Epithelial cell of esophagus (primary cell): ENCODE measurements around the gene CCR2.

ENCODE experiments used
- DNase-seq: peaks from one replicate; pipeline ENCODE4 v3.0.0; 2010; ENCODE audit warnings: low read depth
- H3K4me3 ChIP-seq: 2 replicates; pipeline ENCODE4 v1.5.1; 2011; ENCODE audit warnings: mild to moderate bottlenecking, low read length, control low read depth
- TF ChIP-seq, protein P1 (sequence below): IDR thresholded peaks from 2 replicates; pipeline ENCODE4 v1.5.1; 2011; ENCODE audit warnings: low read depth, mild to moderate bottlenecking, low read length, control low read depth, inconsistent platforms; ENCODE audit not compliant: insufficient read depth; ENCODE audit errors: missing control alignments

CCR2 gene

GRCh38 chr3:46375814-46376213 lies 21.9 kb downstream of the CCR2 start:
- no peak for DNase-seq
- H3K4me3 ChIP-seq, result no peak overlapping the region
- TF ChIP-seq, protein P1, sequence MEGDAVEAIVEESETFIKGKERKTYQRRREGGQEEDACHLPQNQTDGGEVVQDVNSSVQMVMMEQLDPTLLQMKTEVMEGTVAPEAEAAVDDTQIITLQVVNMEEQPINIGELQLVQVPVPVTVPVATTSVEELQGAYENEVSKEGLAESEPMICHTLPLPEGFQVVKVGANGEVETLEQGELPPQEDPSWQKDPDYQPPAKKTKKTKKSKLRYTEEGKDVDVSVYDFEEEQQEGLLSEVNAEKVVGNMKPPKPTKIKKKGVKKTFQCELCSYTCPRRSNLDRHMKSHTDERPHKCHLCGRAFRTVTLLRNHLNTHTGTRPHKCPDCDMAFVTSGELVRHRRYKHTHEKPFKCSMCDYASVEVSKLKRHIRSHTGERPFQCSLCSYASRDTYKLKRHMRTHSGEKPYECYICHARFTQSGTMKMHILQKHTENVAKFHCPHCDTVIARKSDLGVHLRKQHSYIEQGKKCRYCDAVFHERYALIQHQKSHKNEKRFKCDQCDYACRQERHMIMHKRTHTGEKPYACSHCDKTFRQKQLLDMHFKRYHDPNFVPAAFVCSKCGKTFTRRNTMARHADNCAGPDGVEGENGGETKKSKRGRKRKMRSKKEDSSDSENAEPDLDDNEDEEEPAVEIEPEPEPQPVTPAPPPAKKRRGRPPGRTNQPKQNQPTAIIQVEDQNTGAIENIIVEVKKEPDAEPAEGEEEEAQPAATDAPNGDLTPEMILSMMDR, result no peak

DNA sequence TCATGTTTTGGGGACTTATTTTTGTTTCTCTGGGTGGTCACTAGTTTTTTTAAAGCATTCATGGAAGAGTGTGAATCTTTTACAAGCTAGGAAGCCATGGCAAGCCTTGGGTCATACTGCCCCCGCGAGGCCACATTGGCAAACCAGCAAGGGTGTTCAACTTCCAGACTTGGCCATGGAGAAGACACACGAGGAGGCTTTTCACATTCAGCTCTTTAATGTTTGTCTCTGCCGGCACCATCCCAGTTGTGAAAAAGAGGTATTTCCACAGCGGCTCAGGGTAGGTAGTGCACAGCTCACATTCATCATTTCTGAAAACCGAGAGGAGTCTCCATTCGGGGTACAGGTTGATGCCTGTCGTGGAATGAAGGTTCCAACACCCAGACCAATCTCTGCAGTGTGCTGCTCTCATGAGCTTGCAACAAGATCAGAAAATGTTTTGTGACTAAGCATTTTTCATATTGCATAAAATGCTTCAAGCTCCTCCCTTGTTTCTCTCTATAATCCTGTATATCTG lies 24.6 kb downstream of the CCR2 start:
- TF ChIP-seq, protein P1, result peak; percentile 80
- DNase-seq, result peak; percentile 70
- H3K4me3 ChIP-seq, result no peak overlapping the region

- TF ChIP-seq, protein P1, result no peak
- peak; percentile 57 for DNase-seq
- H3K4me3 ChIP-seq, result no peak overlapping the region
Measured at GRCh38 chr3:46380471-46381221, 26.7 kb downstream of the CCR2 start.

GRCh38 chr3:46381625-46382024 lies 27.7 kb downstream of the CCR2 start:
- no peak overlapping the region for H3K4me3 ChIP-seq
- no peak for DNase-seq
- TF ChIP-seq, protein P1, result no peak

GRCh38 chr3:46383211-46383950 lies 29.5 kb downstream of the CCR2 start:
- TF ChIP-seq, protein P1, result no peak
- DNase-seq, result no peak
- no peak overlapping the region for H3K4me3 ChIP-seq

- no peak for DNase-seq
- H3K4me3 ChIP-seq, result no peak overlapping the region
- TF ChIP-seq, protein P1, result no peak
Measured at GRCh38 chr3:46383951-46384330, 30.0 kb downstream of the CCR2 start.
